HEK293T (cell line): ENCODE results near the gene AKAP6.

Experiments
- CTCF ChIA-PET: fragments of 350-600 bp; formaldehyde crosslinking; extraction: SDS; loops from one replicate; lab custom pipeline; 2021; ENCODE audit warnings: antibody characterized with exemption, inconsistent platforms; lab: Yijun Ruan, JAX
- POLR2A ChIA-PET: fragments of 350-600 bp; formaldehyde crosslinking; extraction: SDS; loops from one replicate; lab custom pipeline; 2020; ENCODE audit warnings: antibody characterized with exemption, inconsistent platforms; lab: Yijun Ruan, JAX
- DNase-seq: peaks from one replicate; pipeline ENCODE4 v3.0.0; 2012; ENCODE audit warnings: mixed read lengths; ENCODE audit errors: extremely low spot score
- ARNT ChIP-seq: fragments of 450-650 bp; IDR thresholded peaks from 2 replicates; pipeline ENCODE4 v1.6.1; 2017; ENCODE audit warnings: mild to moderate bottlenecking
- BHLHE40 ChIP-seq: fragments of 450-650 bp; IDR thresholded peaks from 2 replicates; pipeline ENCODE4 v1.6.1; 2016; ENCODE audit warnings: mild to moderate bottlenecking, moderate library complexity, borderline replicate concordance
- CTBP1 ChIP-seq: fragments of 450-650 bp; IDR thresholded peaks from 2 replicates; pipeline ENCODE4 v1.6.1; 2016; ENCODE audit warnings: borderline replicate concordance
- ELF4 ChIP-seq: fragments of 450-650 bp; IDR thresholded peaks from 2 replicates; pipeline ENCODE4 v1.6.1; 2017; ENCODE audit warnings: antibody characterized with exemption
- FOXA1 ChIP-seq: fragments of 450-650 bp; IDR thresholded peaks from 2 replicates; pipeline ENCODE4 v1.6.1; 2016; ENCODE audit warnings: mild to moderate bottlenecking
- FOXK2 ChIP-seq: fragments of 450-650 bp; IDR thresholded peaks from 2 replicates; pipeline ENCODE4 v1.6.1; 2016; ENCODE audit warnings: mild to moderate bottlenecking
- FOXM1 ChIP-seq: fragments of 450-650 bp; IDR thresholded peaks from 2 replicates; pipeline ENCODE4 v1.6.1; 2017; ENCODE audit warnings: mild to moderate bottlenecking, borderline replicate concordance
- HDGF ChIP-seq: fragments of 450-650 bp; IDR thresholded peaks from 2 replicates; pipeline ENCODE4 v1.6.1; 2017; ENCODE audit warnings: antibody characterized with exemption, borderline replicate concordance
- L3MBTL2 ChIP-seq: fragments of 450-650 bp; conservative IDR thresholded peaks from 2 replicates; pipeline ENCODE4 v1.6.1; 2016; ENCODE audit warnings: mild to moderate bottlenecking
- LEF1 ChIP-seq: fragments of 450-650 bp; IDR thresholded peaks from 2 replicates; pipeline ENCODE4 v1.6.1; 2017; ENCODE audit warnings: mild to moderate bottlenecking, borderline replicate concordance
- NFRKB ChIP-seq: fragments of 450-650 bp; IDR thresholded peaks from 2 replicates; pipeline ENCODE4 v1.6.1; 2016; ENCODE audit warnings: mild to moderate bottlenecking, moderate library complexity
- PKNOX1 ChIP-seq: fragments of 450-650 bp; IDR thresholded peaks from 2 replicates; pipeline ENCODE4 v1.6.1; 2016
- SP1 ChIP-seq: fragments of 450-650 bp; IDR thresholded peaks from 2 replicates; pipeline ENCODE4 v1.6.1; 2017
- SUZ12 ChIP-seq: fragments of 450-650 bp; IDR thresholded peaks from 2 replicates; pipeline ENCODE4 v1.6.1; 2016; ENCODE audit warnings: mild to moderate bottlenecking
- TARDBP ChIP-seq: fragments of 450-650 bp; IDR thresholded peaks from 2 replicates; pipeline ENCODE4 v1.6.1; 2016
- ZNF384 ChIP-seq: fragments of 450-650 bp; IDR thresholded peaks from 2 replicates; pipeline ENCODE4 v1.6.1; 2016

Gene AKAP6

DNA sequence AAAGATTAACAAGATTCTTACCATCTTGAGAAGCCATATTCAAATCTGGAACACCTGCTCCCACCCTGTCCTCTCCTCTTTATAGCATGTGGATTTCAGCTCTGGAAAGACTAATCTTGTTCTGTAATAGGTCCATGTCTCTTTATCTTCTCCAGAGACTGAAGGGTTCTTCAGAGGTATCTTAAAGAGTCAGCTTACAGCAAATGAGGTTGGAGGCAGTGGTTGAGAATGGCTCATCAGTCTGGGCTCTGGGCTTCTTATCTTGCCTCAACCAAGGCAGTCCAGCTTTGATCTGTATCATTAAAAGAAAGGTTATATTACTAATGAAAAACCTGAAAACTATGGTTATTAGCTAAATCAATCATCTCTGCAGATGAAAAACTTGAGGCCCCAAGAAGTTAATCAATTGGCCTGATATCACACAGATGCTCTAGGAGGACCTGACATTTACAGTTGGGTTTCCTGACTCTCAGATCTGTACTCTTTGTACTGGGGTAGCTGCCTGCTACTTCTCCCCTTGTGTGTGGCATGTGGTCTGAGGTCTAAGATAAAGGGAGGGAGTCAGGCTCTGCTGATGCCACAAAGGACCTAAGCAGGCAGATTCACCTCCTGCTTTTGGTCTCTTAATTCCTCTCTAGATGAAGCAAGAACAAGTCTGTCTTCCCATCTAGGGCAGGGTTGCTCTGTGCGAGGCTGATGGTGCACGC, 1.7 kb upstream of the AKAP6 start:
- no peak for TF ChIP-seq FOXA1
- TF ChIP-seq SP1 = no peak
- no peak for DNase-seq
- POLR2A ChIA-PET = no interaction called here
- CTCF ChIA-PET = no interaction called here

DNA sequence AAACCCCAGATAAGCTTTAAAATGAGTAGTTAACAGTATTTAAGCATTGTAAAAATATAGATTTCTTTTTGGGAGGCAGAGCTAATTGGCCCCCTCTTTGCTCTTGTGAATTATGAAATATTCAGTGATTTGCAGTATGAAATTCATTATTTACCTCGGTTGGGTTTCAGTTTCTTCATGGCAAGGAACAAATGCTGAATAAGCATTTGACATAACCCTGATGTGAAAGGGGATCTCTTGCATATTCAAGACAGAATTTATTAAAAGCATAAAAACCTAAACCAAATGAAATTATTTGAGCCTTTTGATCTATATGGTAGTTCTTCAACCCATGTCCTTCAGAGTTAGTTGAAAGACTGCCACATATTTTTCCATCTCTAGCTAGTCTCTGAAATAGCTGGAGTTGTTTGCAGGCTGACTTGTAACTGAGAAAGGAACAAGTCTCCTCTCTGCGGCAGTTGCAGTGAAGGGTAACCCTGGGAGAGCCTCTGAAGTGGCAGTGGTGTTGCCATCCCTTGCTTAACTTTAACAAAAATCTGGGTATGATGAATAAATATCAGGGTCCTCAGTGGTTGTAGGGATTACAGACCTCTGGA, 690 bp downstream of the AKAP6 start:
- CTCF ChIA-PET = interaction anchor here (0.8 kb wide), 1 partner anchor 10 kb away, joined by 4 read pairs; no protein-coding TSS in a partner anchor
- POLR2A ChIA-PET = no interaction called here
- TF ChIP-seq HDGF (no peak), FOXM1 (no peak), ARNT (no peak), CTBP1 (no peak), NFRKB (no peak), ELF4 (no peak), LEF1 (no peak), FOXA1 (no peak), SP1 (no peak), SUZ12 (no peak), FOXK2 (no peak), PKNOX1 (no peak), BHLHE40 (no peak), L3MBTL2 (no peak)
- DNase-seq = no peak

GRCh38 chr14:32330351-32331111, 1.4 kb downstream of the AKAP6 start:
- no peak for DNase-seq
- POLR2A ChIA-PET = no interaction called here
- TF ChIP-seq L3MBTL2 (no peak), SP1 (no peak), NFRKB (no peak), HDGF (no peak)
- CTCF ChIA-PET = interaction anchor here (0.8 kb wide), 1 partner anchor 9 kb away, joined by 4 read pairs; no protein-coding TSS in a partner anchor

DNA sequence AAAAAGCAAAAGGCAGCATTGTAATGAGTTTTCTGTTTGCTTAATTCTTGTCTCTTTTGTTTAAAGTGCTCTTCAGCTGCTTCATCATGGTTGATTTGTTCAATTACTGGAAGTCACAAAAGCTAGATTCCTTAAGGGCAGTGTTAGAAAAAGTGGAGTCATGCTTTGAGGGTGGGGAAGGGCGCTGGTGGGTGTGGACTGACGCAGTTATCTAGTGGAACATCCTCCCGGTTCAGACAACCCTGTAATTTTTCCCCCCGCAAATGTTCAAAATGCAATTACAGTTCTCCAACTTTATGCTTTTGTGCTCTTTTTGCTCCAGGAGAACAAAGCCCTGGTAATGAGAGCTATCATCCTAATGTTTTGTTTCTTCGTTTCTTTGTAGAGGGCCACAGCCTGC, 2.1 kb downstream of the AKAP6 start:
- TF ChIP-seq NFRKB (no peak), LEF1 (no peak), SP1 (no peak), CTBP1 (no peak), ZNF384 (no peak), ELF4 (no peak), BHLHE40 (no peak), FOXA1 (no peak)
- POLR2A ChIA-PET = no interaction called here
- DNase-seq = no peak
- CTCF ChIA-PET = no interaction called here

DNA sequence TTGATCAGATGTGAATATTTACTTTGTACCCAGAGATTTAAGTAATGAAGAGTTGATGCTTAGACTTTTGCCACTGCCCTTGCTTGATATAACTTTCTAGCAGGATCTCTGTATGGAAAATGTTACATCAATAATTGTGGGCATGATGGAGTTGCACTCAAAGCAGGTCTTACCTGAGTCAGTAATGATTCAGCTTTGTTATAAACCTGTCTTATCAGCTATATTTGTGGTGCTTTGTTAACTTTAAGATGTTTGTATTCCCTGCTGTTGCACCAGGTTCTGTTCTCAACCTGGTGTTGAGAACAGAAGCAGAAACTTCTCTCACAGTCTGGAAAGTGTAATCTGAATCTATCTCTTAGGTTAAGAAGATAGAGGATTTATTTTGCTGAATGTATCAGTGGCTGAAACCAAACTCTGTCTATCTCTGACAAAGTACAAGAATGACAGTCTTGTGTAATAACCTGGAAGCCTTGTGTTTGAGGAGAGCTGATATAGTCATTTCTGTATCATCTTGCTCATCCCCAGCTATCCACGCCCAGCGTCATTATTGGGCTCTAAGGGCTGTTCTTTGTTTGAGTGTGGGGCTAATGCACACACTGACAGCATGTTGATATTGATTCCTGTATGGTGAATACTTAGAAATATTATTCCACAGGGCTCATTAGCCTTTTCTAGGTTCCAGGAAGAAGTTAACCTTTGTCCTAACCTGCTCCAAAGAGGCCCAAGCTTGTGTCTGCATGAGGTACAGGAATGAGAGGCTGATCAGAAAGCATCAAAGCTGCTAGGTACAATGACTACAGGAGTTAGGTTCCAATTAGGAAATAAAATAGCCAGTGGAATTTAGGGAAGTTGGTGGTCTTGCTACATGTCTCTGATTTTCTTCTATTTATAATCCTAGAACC, 3.6 kb downstream of the AKAP6 start:
- POLR2A ChIA-PET = no interaction called here
- DNase-seq = no peak
- TF ChIP-seq CTBP1 (no peak), PKNOX1 (no peak), FOXM1 (no peak), HDGF (no peak), LEF1 (no peak), TARDBP (no peak), NFRKB (no peak), FOXK2 (no peak), SUZ12 (no peak), ARNT (no peak), BHLHE40 (no peak), ZNF384 (no peak), SP1 (no peak)
- CTCF ChIA-PET = no interaction called here

DNA sequence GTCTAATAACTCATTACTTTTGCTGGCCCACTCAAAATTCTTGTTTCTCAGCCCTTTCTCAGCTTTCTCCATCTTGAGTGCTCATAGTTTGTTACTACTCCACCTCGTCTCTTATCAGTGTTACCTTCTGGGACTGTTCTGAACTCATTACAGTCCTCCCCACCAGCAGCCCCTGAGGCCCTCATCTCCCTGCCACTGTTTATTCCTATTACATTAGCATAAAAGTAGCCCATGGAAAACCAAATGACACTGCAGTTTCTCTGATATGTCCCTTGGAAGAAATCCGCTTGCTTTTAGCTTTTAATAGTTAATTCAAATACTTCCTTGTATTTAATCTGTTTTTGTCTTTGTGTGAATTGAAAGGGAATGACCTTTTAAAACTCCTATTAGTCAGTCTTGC, 7.6 kb downstream of the AKAP6 start:
- no peak for DNase-seq
- no peak for TF ChIP-seq SP1
- TF ChIP-seq HDGF = no peak
- TF ChIP-seq ARNT = no peak
- TF ChIP-seq ELF4 = no peak
- TF ChIP-seq LEF1 = no peak
- TF ChIP-seq ZNF384 = no peak
- TF ChIP-seq NFRKB = no peak
- TF ChIP-seq FOXA1 = no peak
- TF ChIP-seq PKNOX1 = no peak
- TF ChIP-seq TARDBP = no peak
- no peak for TF ChIP-seq CTBP1
- ChIA-PET POLR2A (no interaction called here), CTCF (no interaction called here)
